ENCODE measurements around the gene ARHGDIG. TPM values are rescaled to one million over a fixed set of nuclear protein-coding genes. Genes with fewer than 3 reads are reported as not detected.

ARHGDIG gene
- total and polyA plus RNA-seq, 7 donors = 1.6 to 5.7 (median 5.0) TPM; not detected in 1

DNA sequence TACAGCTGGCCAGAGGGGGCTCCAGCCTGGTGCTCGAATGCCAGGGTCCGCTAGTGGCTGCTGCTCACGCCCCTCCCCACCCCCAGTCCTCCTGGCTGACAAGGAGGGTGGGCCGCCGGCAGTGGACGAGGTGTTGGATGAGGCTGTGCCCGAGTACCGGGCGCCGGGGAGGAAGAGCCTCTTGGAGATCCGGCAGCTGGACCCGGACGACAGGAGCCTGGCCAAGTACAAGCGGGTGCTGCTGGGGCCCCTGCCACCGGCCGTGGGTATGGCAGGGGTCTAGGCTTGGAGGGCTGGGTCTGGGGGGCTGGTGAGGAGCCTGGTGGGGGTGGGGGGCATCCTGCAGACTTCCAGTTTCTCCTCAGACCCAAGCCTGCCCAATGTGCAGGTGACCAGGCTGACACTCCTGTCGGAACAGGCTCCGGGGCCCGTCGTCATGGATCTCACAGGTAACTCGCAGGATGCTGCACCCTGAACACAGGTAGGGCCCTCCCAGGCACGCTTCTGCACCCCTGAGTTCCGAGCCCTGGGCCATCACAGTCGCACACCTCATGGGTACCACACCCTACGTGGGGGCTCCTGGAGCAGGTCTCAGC lies 1.4 kb downstream of the ARHGDIG start:
- 25 to 56% methylated on average over 25 of the region's 25 CpGs for WGBS, 2 donors
- no peak overlapping the region for H3K27ac ChIP-seq
- intact Hi-C loops (cut with DNase I) = no loop called here
- no peak for DNase-seq
- peaks cover 0 to 15% (median 14%) of the 10 kb centered on the region in 4 donors for H3K4me1 ChIP-seq
- peaks cover 0 to 1% (median 0%) of the 10 kb centered on the region in 4 donors for H3K36me3 ChIP-seq
- TF ChIP-seq POLR2AphosphoS5 (IDR thresholded peaks at IDR 0.05) (no peak), POLR2A (IDR thresholded peaks at IDR 0.05) (no peak), EP300 (IDR thresholded peaks at IDR 0.05) (no peak)
- TF ChIP-seq, protein P1, sequence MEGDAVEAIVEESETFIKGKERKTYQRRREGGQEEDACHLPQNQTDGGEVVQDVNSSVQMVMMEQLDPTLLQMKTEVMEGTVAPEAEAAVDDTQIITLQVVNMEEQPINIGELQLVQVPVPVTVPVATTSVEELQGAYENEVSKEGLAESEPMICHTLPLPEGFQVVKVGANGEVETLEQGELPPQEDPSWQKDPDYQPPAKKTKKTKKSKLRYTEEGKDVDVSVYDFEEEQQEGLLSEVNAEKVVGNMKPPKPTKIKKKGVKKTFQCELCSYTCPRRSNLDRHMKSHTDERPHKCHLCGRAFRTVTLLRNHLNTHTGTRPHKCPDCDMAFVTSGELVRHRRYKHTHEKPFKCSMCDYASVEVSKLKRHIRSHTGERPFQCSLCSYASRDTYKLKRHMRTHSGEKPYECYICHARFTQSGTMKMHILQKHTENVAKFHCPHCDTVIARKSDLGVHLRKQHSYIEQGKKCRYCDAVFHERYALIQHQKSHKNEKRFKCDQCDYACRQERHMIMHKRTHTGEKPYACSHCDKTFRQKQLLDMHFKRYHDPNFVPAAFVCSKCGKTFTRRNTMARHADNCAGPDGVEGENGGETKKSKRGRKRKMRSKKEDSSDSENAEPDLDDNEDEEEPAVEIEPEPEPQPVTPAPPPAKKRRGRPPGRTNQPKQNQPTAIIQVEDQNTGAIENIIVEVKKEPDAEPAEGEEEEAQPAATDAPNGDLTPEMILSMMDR (IDR thresholded peaks at IDR 0.05) = no peak
- H3K9me3 ChIP-seq = no peaks in the 10 kb centered on the region
- H3K27me3 ChIP-seq = peaks cover 8 to 29% (median 29%) of the 10 kb centered on the region in 3 donors
- H3K4me3 ChIP-seq = no peak overlapping the region

DNA sequence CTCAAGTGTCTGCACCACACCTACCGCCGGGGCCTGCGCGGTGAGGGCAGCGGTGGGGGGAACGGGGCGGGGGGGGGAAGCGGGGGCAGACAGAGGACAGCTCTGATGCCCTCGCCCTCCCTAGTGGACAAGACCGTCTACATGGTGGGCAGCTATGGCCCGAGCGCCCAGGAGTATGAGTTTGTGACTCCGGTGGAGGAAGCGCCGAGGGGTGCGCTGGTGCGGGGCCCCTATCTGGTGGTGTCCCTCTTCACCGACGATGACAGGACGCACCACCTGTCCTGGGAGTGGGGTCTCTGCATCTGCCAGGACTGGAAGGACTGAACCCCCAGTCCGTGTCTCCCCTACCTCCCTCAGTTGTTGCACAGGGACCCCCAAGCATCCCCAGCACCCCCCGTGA lies 2.1 kb downstream of the ARHGDIG start:
- Histone ChIP-seq H3K9me3 (no peaks in the 10 kb centered on the region), H3K36me3 (peaks cover 0 to 9% (median under 1%) of the 10 kb centered on the region in 4 donors), H3K4me3 (no peak overlapping the region), H3K27ac (no peak overlapping the region), H3K4me1 (peaks cover 0 to 15% (median 14%) of the 10 kb centered on the region in 4 donors), H3K27me3 (peaks cover 8 to 29% (median 29%) of the 10 kb centered on the region in 3 donors)
- 77 to 87% methylated on average over 22 of the region's 22 CpGs for WGBS, 2 donors
- no peak for DNase-seq
- intact Hi-C loops (cut with DNase I) = no loop called here
- TF ChIP-seq EP300 (IDR thresholded peaks at IDR 0.05) = no peak
- TF ChIP-seq, protein P1 (IDR thresholded peaks at IDR 0.05) = no peak
- TF ChIP-seq POLR2AphosphoS5 (IDR thresholded peaks at IDR 0.05) = no peak
- TF ChIP-seq POLR2A (IDR thresholded peaks at IDR 0.05) = no peak

DNA sequence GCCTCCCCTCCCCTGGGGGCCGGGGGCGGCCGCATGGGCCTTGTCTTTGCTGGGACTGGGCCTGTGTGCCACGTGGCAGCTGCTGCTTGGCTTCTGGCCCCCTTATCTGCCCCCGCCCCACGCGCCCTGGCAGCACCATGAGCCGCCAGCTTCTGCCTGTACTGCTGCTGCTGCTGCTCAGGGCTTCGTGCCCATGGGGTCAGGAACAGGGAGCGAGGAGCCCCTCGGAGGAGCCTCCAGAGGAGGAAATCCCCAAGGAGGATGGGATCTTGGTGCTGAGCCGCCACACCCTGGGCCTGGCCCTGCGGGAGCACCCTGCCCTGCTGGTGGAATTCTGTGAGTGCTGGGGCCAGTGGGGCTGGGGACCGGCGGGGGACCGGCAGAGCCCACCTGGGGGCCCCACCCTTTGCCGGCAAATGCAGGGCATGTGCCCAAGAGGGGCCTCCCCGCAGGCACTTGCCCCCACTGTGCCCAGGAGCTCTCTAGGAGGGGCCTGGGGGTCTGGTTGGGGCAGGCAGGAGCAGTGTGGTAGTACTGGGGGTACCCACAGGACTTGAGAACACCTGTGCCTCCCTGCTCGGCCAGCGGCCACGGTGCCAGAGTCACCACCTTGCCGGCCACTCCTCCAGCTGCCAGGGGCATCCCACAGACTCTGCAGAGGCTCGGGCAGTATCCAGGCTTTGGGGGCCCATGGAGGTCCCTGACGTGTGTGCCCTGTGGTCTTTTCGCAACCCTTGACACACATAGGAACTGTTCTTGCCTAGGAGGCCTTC lies 2.8 kb downstream of the ARHGDIG start, which contains the start of gene PDIA2:
Gene PDIA2, plus strand, starts transcription at position 132 of the 773 bp plus-strand sequence. Its CDS starts 6 bp downstream, at position 138.
- Histone ChIP-seq H3K36me3 (peaks cover 0 to 16% (median 7%) of the 10 kb centered on the region in 4 donors), H3K27me3 (peaks cover 8 to 29% (median 29%) of the 10 kb centered on the region in 3 donors), H3K9me3 (no peaks in the 10 kb centered on the region), H3K4me1 (peaks cover 0 to 15% (median 14%) of the 10 kb centered on the region in 4 donors), H3K4me3 (no peak within 1 kb of the TSS), H3K27ac (no peak within 1 kb of the TSS)
- 35 to 71% methylated on average over 25 of the region's 25 CpGs for WGBS, 2 donors
- TF ChIP-seq, protein P1 (IDR thresholded peaks at IDR 0.05) = no peak
- TF ChIP-seq POLR2AphosphoS5 (IDR thresholded peaks at IDR 0.05) (no peak), EP300 (IDR thresholded peaks at IDR 0.05) (no peak), POLR2A (IDR thresholded peaks at IDR 0.05) (no peak)
- intact Hi-C loops (cut with DNase I) = no loop called here
- no peak for DNase-seq

DNA sequence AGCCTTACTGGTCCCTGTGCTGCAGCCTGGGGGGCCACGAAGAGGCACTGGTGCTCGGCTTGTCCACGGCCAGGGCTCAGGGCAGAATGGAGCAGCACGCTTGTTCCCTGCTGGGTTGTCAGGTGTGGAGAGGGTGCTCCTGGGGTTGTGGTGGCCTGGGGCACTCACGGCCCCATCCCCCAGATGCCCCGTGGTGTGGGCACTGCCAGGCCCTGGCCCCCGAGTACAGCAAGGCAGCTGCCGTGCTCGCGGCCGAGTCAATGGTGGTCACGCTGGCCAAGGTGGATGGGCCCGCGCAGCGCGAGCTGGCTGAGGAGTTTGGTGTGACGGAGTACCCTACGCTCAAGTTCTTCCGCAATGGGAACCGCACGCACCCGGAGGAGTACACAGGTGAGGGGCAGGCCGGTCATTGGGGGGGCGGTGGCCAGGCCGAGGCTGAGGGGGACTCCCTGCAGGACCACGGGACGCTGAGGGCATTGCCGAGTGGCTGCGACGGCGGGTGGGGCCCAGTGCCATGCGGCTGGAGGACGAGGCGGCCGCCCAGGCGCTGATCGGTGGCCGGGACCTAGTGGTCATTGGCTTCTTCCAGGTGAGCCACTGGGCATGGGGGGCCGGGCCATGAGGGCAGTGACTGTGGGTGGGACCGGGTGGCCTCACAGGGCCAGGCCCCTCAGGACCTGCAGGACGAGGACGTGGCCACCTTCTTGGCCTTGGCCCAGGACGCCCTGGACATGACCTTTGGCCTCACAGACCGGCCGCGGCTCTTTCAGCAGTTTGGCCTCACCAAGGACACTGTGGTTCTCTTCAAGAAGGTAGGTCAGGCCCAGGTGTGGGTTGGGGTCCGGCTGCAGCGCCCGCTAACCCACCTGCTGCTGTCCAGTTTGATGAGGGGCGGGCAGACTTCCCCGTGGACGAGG lies 4.1 kb downstream of the ARHGDIG start:
- peaks cover 8 to 28% (median 27%) of the 10 kb centered on the region in 3 donors for H3K27me3 ChIP-seq
- no peak overlapping the region for H3K4me3 ChIP-seq
- TF ChIP-seq POLR2A (IDR thresholded peaks at IDR 0.05) (no peak), EP300 (IDR thresholded peaks at IDR 0.05) (no peak), POLR2AphosphoS5 (IDR thresholded peaks at IDR 0.05) (no peak)
- TF ChIP-seq, protein P1 (IDR thresholded peaks at IDR 0.05) = no peak
- H3K27ac ChIP-seq = no peak overlapping the region
- 90 to 92% methylated on average over 52 of the region's 52 CpGs for WGBS, 2 donors
- peaks cover 0 to 15% (median 14%) of the 10 kb centered on the region in 4 donors for H3K4me1 ChIP-seq
- intact Hi-C loops (cut with DNase I) = no loop called here
- no peaks in the 10 kb centered on the region for H3K9me3 ChIP-seq
- peaks cover 0 to 28% (median 13%) of the 10 kb centered on the region in 4 donors for H3K36me3 ChIP-seq
- DNase-seq = no peak

All from sigmoid colon (tissue), 7 donors.